AG10803 (cell line): ENCODE data around the gene ETDB.
"Not testable (repeated sequence)": the region's sequence is repeated elsewhere in the genome, so short reads cannot be mapped to it uniquely, and the experiment has no call there.

Source experiments
- DNase-seq: peaks from one replicate; pipeline ENCODE4 v3.0.0; 2010; ENCODE audit warnings: low read depth
- H3K4me3 ChIP-seq: 2 replicates; pipeline ENCODE4 v1.5.1; 2011; ENCODE audit warnings: mild to moderate bottlenecking, low read length, control low read depth
- TF ChIP-seq, protein P1 (sequence below): conservative IDR thresholded peaks from 2 replicates; pipeline ENCODE4 v1.5.1; 2011; ENCODE audit warnings: mild to moderate bottlenecking, low read length, control low read depth, inconsistent platforms

ETDB gene

DNA sequence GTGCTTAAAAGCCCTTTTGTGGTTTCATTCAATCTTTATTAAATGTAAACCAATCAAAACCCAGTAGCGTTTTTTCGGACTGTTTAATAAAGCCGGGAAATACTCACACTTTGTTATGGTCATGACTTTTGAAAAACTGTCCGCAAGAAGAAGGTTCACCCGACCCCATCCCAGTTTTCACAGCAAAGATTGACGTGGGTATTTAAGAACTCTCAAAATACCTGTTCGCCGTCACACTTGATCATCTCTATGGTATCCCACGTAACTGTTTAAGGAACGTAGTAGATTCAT, 20.9 kb downstream of the ETDB start:
- H3K4me3 ChIP-seq = no peak overlapping the region
- no peak for DNase-seq
- TF ChIP-seq, protein P1, sequence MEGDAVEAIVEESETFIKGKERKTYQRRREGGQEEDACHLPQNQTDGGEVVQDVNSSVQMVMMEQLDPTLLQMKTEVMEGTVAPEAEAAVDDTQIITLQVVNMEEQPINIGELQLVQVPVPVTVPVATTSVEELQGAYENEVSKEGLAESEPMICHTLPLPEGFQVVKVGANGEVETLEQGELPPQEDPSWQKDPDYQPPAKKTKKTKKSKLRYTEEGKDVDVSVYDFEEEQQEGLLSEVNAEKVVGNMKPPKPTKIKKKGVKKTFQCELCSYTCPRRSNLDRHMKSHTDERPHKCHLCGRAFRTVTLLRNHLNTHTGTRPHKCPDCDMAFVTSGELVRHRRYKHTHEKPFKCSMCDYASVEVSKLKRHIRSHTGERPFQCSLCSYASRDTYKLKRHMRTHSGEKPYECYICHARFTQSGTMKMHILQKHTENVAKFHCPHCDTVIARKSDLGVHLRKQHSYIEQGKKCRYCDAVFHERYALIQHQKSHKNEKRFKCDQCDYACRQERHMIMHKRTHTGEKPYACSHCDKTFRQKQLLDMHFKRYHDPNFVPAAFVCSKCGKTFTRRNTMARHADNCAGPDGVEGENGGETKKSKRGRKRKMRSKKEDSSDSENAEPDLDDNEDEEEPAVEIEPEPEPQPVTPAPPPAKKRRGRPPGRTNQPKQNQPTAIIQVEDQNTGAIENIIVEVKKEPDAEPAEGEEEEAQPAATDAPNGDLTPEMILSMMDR = no peak

GRCh38 chrX:135097196-135097744, 23.1 kb downstream of the ETDB start:
- H3K4me3 ChIP-seq, DNase-seq: not testable (repeated sequence)

DNA sequence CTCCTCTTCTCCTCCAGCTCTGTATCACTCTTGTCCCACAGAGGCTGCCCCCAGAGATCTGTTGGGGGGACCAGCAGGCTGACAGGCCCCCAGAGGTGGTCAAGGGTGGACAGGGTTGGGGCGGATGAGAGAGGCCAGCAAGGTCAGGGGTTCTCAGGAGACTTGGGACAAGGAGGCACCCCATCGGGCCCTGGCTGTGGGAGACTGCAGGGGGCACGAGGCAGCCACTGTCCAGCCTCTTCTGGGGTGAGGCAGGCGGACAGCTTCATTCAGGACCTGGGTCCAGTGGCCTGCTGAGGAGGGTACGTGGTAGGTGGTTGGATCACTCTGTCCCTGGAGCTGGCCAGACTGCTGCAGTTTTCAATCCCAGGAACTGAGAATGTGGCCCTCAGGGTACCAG, 24.6 kb downstream of the ETDB start:
- H3K4me3 ChIP-seq = no peak overlapping the region
- TF ChIP-seq, protein P1 = no peak
- DNase-seq = no peak

- H3K4me3 ChIP-seq = no peak overlapping the region
- DNase-seq = no peak
- TF ChIP-seq, protein P1 = no peak
Observed at GRCh38 chrX:135094726-135095125, 25.6 kb downstream of the ETDB start.

- TF ChIP-seq, protein P1 = no peak
- H3K4me3 ChIP-seq = no peak overlapping the region
- no peak for DNase-seq
Observed at GRCh38 chrX:135089126-135089525, 31.2 kb downstream of the ETDB start.

GRCh38 chrX:135087867-135088266, 32.5 kb downstream of the ETDB start:
- TF ChIP-seq, protein P1 = no peak
- H3K4me3 ChIP-seq = no peak overlapping the region
- peak; percentile 2 for DNase-seq

DNA sequence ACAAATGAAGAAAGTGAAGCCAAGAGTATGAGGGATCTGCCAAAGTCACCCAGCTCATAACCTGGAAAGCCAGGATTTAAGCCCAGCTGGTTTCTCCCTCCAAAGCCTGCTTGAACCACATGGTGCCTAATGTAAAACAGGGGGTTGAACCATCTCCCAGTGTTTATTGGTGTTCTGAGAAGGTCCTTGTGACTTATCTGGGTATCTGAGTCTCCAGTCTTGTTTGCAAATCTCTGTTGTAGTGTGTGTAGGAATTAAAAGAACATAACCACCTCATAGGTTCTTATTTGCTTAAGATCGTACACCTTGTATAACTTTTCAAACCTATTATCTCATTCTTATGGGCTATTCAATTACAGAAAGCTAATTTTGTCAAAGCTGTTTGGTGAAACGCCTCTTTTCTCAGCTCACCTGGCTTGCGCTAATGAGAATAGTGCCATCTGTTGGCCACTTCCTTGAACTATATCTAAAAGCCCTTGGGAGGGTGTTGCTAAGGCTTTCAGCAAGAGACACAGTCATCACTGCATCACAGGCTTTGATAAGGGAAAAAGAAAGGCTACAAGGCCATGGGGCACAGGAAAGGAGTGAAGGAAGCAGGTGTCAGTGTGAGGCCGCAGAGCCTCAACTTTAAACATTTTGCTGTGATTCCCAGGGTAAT, 34.0 kb downstream of the ETDB start:
- no peak overlapping the region for H3K4me3 ChIP-seq
- DNase-seq = peak; percentile 58
- TF ChIP-seq, protein P1 = peak; percentile 65
